HG02588 (cell line): ENCODE results near the gene ARL15.
"Not testable (repeated sequence)": the region's sequence is repeated elsewhere in the genome, so short reads cannot be mapped to it uniquely, and the experiment has no call there.

Experiments
- ATAC-seq: cut with Tn5 transposase; IDR thresholded peaks from one replicate; pipeline ENCODE4 v1.9.1; 2021; ENCODE audit warnings: mild to moderate bottlenecking, moderate library complexity; ENCODE audit not compliant: unreplicated experiment

ARL15 gene

GRCh38 chr5:54103871-54104270 lies 206.5 kb downstream of the ARL15 start:
- no peak for ATAC-seq

- ATAC-seq: no peak
These were observed 212.1 kb downstream of the ARL15 start for GRCh38 chr5:54098267-54098666.

- no peak for ATAC-seq
These were observed 214.4 kb downstream of the ARL15 start for GRCh38 chr5:54095969-54096368.

- ATAC-seq: no peak
These were observed 215.7 kb downstream of the ARL15 start for GRCh38 chr5:54094706-54095105.

- ATAC-seq: no peak
These were observed 216.5 kb downstream of the ARL15 start for GRCh38 chr5:54093861-54094260.

GRCh38 chr5:54093081-54093492 lies 217.3 kb downstream of the ARL15 start:
- ATAC-seq: no peak

- no peak for ATAC-seq
These were observed 218.9 kb downstream of the ARL15 start for GRCh38 chr5:54091307-54092130.

GRCh38 chr5:54090495-54091120 lies 219.8 kb downstream of the ARL15 start:
- no peak for ATAC-seq

GRCh38 chr5:54088081-54088480 lies 222.3 kb downstream of the ARL15 start:
- no peak for ATAC-seq

- no peak for ATAC-seq
These were observed 222.9 kb downstream of the ARL15 start for GRCh38 chr5:54087436-54087835.

GRCh38 chr5:54086191-54086590 lies 224.2 kb downstream of the ARL15 start:
- ATAC-seq: no peak

GRCh38 chr5:54084696-54085095 lies 225.7 kb downstream of the ARL15 start:
- no peak for ATAC-seq

GRCh38 chr5:54083851-54084250 lies 226.5 kb downstream of the ARL15 start:
- no peak for ATAC-seq

GRCh38 chr5:54083245-54083644 lies 227.1 kb downstream of the ARL15 start:
- no peak for ATAC-seq

- ATAC-seq: no peak
These were observed 229.0 kb downstream of the ARL15 start for GRCh38 chr5:54081415-54081814.

- ATAC-seq: no peak
These were observed 229.5 kb downstream of the ARL15 start for GRCh38 chr5:54080831-54081230.

- no peak for ATAC-seq
These were observed 236.6 kb downstream of the ARL15 start for GRCh38 chr5:54073735-54074134.

- no peak for ATAC-seq
These were observed 237.2 kb downstream of the ARL15 start for GRCh38 chr5:54073131-54073530.

- ATAC-seq: no peak
These were observed 243.9 kb downstream of the ARL15 start for GRCh38 chr5:54066433-54066832.

GRCh38 chr5:54063817-54064216 lies 246.6 kb downstream of the ARL15 start:
- ATAC-seq: no peak

GRCh38 chr5:54062958-54063357 lies 247.4 kb downstream of the ARL15 start:
- no peak for ATAC-seq

GRCh38 chr5:54060919-54061318 lies 249.5 kb downstream of the ARL15 start:
- ATAC-seq: not testable (repeated sequence)
